ENCODE data around the gene STOML3.
A peak's percentile ranks its signal among the peaks of the same experiment; 100 is the strongest.

Gene STOML3

GRCh38 chr13:38990693-38991092, at the start of gene STOML3:
STOML3 (minus strand) TSS chr13:38990831; CDS start chr13:38990721, 110 bp downstream.
- Histone ChIP-seq H3K9me3 (ENCODE audit: control insufficient read depth, low read depth, low read length) (no peaks in the 10 kb centered on the region), H3K36me3 (ENCODE audit: control insufficient read depth, low read depth, low read length) (no peaks in the 10 kb centered on the region), H3K9ac (ENCODE audit: low read length) (no peak within 1 kb of the TSS), H3K4me1 (ENCODE audit: control insufficient read depth, low read depth, low read length) (peaks cover 9% of the 10 kb centered on the region), H3K27me3 (ENCODE audit: control insufficient read depth, insufficient read depth, low read length) (no peaks in the 10 kb centered on the region), H3K27ac (ENCODE audit: low read length) (no peak within 1 kb of the TSS), H3K4me3 (ENCODE audit: low read length) (no peak within 1 kb of the TSS)

GRCh38 chr13:39040206-39040605, 49.6 kb upstream of the STOML3 start:
- H3K27ac ChIP-seq (ENCODE audit: low read length): no peak overlapping the region
- H3K4me3 ChIP-seq (ENCODE audit: low read length): no peak overlapping the region
- H3K36me3 ChIP-seq (ENCODE audit: control insufficient read depth, low read depth, low read length): peaks cover 3% of the 10 kb centered on the region
- H3K9me3 ChIP-seq (ENCODE audit: control insufficient read depth, low read depth, low read length): no peaks in the 10 kb centered on the region
- no peaks in the 10 kb centered on the region for H3K27me3 ChIP-seq (ENCODE audit: control insufficient read depth, insufficient read depth, low read length)
- no peak overlapping the region for H3K9ac ChIP-seq (ENCODE audit: low read length)
- H3K4me1 ChIP-seq (ENCODE audit: control insufficient read depth, low read depth, low read length): peaks cover 12% of the 10 kb centered on the region

GRCh38 chr13:39039041-39039440, 48.4 kb upstream of the STOML3 start:
- H3K4me3 ChIP-seq (ENCODE audit: low read length): peak overlapping the region; percentile 100
- peaks cover 5% of the 10 kb centered on the region for H3K36me3 ChIP-seq (ENCODE audit: control insufficient read depth, low read depth, low read length)
- H3K9me3 ChIP-seq (ENCODE audit: control insufficient read depth, low read depth, low read length): no peaks in the 10 kb centered on the region
- H3K9ac ChIP-seq (ENCODE audit: low read length): peak overlapping the region; percentile 96
- peaks cover 16% of the 10 kb centered on the region for H3K4me1 ChIP-seq (ENCODE audit: control insufficient read depth, low read depth, low read length)
- no peaks in the 10 kb centered on the region for H3K27me3 ChIP-seq (ENCODE audit: control insufficient read depth, insufficient read depth, low read length)
- H3K27ac ChIP-seq (ENCODE audit: low read length): no peak overlapping the region

GRCh38 chr13:39038569-39039030, 48.0 kb upstream of the STOML3 start:
- peak overlapping the region; percentile 94 for H3K27ac ChIP-seq (ENCODE audit: low read length)
- H3K4me3 ChIP-seq (ENCODE audit: low read length): peak overlapping the region; percentile 100
- no peaks in the 10 kb centered on the region for H3K27me3 ChIP-seq (ENCODE audit: control insufficient read depth, insufficient read depth, low read length)
- no peaks in the 10 kb centered on the region for H3K9me3 ChIP-seq (ENCODE audit: control insufficient read depth, low read depth, low read length)
- peaks cover 9% of the 10 kb centered on the region for H3K36me3 ChIP-seq (ENCODE audit: control insufficient read depth, low read depth, low read length)
- peak overlapping the region; percentile 96 for H3K9ac ChIP-seq (ENCODE audit: low read length)
- H3K4me1 ChIP-seq (ENCODE audit: control insufficient read depth, low read depth, low read length): peaks cover 16% of the 10 kb centered on the region

DNA sequence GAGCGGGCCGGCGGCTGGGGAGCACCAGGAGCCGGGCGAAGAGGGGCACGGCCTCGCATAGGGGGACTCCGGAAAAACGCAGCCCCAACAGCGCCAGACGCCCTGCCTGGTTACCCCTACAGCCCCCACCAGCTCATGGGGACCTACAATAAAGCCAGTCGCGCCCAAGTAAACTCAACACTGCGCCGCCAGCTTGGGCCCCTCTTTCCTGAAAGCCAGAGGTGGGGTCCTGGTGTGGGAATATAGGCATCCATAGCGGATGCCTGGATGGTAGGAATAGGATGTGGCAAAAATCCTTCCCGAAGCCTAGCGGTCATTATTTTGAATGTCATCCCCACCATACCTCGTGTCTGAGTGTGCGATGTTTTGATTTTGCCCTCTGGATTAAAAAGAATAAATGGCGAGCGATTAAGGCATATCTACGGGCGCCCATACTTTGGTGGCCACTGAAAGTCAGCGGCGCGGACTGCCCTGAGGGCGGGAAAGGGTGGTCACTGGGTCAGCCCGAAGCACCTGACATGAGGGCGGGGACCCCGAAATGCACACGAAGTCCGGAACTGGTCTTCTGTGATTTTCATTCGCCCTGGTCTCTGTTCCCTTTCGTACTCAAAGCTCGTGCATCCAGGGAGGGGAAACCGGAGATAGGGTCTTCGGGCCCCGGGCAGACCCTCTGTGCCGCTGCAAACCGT, 47.4 kb upstream of the STOML3 start, which contains the start of the genes NHLRC3 and PROSER1:
NHLRC3 (plus strand) TSS at position 577 of the 689 bp plus-strand sequence. CDS start 184 bp downstream, outside the sequence.
PROSER1 (minus strand) TSS at position 210 of the 689 bp plus-strand sequence. CDS start 847 bp downstream, outside the sequence.
- Histone ChIP-seq H3K4me3 (ENCODE audit: low read length) (peak within 1 kb of the TSS; percentile 100), H3K36me3 (ENCODE audit: control insufficient read depth, low read depth, low read length) (peaks cover 13% of the 10 kb centered on the region), H3K9me3 (ENCODE audit: control insufficient read depth, low read depth, low read length) (no peaks in the 10 kb centered on the region), H3K4me1 (ENCODE audit: control insufficient read depth, low read depth, low read length) (peaks cover 16% of the 10 kb centered on the region), H3K27me3 (ENCODE audit: control insufficient read depth, insufficient read depth, low read length) (no peaks in the 10 kb centered on the region), H3K9ac (ENCODE audit: low read length) (peak within 1 kb of the TSS; percentile 96), H3K27ac (ENCODE audit: low read length) (peak within 1 kb of the TSS; percentile 94)

DNA sequence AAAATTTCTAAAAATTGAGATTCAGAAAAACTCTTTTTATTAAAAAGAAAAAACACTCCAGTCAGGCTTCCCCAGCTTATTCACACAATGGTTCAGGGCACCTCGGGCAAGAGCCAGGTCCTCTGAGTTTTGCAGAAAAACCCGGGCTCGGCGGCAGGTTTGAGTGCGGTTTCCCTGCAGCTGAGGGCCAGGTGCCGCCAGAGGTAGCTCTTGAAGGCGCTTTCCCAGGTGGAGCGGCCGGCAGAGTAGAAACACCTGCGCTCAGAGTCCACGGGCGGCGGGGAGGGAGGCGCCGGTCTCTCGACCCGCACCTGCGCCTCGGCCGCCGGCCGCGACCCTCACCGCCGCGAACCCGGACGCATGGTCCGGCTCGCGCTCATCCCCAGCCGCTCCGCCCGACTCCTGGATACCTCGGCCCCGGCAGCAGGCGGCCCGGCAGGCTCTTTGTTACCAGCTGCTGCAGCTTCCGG, 46.8 kb upstream of the STOML3 start:
- Histone ChIP-seq H3K27me3 (ENCODE audit: control insufficient read depth, insufficient read depth, low read length) (no peaks in the 10 kb centered on the region), H3K9me3 (ENCODE audit: control insufficient read depth, low read depth, low read length) (no peaks in the 10 kb centered on the region), H3K27ac (ENCODE audit: low read length) (peak overlapping the region; percentile 94), H3K4me3 (ENCODE audit: low read length) (peak overlapping the region; percentile 100), H3K36me3 (ENCODE audit: control insufficient read depth, low read depth, low read length) (peaks cover 13% of the 10 kb centered on the region), H3K4me1 (ENCODE audit: control insufficient read depth, low read depth, low read length) (peaks cover 16% of the 10 kb centered on the region), H3K9ac (ENCODE audit: low read length) (peak overlapping the region; percentile 96)

DNA sequence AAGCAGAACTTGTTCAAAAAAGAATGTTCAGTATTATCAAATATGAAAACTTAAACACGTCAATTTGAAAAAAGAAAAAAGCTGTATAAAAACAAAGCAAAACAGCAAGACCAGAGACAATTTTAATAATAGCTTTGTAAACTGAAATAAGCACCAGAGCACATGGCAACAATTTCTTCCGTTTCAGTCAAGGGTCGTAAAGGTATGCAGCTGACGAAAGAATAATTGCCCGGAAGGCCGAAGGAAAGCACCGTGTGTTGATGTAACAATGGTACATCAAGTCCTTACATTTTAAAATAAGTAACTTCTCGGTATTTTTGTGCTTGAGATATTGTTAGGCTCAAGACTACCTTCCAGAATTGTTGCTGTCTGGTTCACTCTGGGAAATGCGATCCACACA, 45.6 kb upstream of the STOML3 start:
- no peaks in the 10 kb centered on the region for H3K27me3 ChIP-seq (ENCODE audit: control insufficient read depth, insufficient read depth, low read length)
- peak overlapping the region; percentile 100 for H3K4me3 ChIP-seq (ENCODE audit: low read length)
- peaks cover 16% of the 10 kb centered on the region for H3K4me1 ChIP-seq (ENCODE audit: control insufficient read depth, low read depth, low read length)
- H3K27ac ChIP-seq (ENCODE audit: low read length): peak overlapping the region; percentile 94
- peak overlapping the region; percentile 96 for H3K9ac ChIP-seq (ENCODE audit: low read length)
- H3K36me3 ChIP-seq (ENCODE audit: control insufficient read depth, low read depth, low read length): peaks cover 19% of the 10 kb centered on the region
- no peaks in the 10 kb centered on the region for H3K9me3 ChIP-seq (ENCODE audit: control insufficient read depth, low read depth, low read length)

DNA sequence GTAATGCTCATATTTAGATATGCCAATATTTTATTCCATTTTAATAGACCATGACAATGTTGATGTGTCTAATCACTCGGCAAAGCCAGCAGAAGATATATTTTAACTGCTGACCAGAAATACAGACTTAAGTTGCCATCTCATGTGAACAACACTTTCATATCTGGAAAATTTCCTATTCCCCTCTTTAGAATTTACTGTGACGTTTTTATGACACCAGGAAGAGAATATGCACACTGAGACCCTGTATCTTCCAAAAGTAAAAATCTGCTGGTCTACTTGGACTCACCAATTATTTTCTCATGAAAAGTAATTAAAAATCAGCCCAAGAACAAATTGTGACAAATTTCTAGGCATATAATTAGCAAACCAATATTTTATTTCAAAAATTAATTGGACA, 45.2 kb upstream of the STOML3 start:
- Histone ChIP-seq H3K9me3 (ENCODE audit: control insufficient read depth, low read depth, low read length) (no peaks in the 10 kb centered on the region), H3K36me3 (ENCODE audit: control insufficient read depth, low read depth, low read length) (peaks cover 20% of the 10 kb centered on the region), H3K4me3 (ENCODE audit: low read length) (peak overlapping the region; percentile 100), H3K9ac (ENCODE audit: low read length) (peak overlapping the region; percentile 96), H3K27me3 (ENCODE audit: control insufficient read depth, insufficient read depth, low read length) (no peaks in the 10 kb centered on the region), H3K27ac (ENCODE audit: low read length) (peak overlapping the region; percentile 94), H3K4me1 (ENCODE audit: control insufficient read depth, low read depth, low read length) (peaks cover 16% of the 10 kb centered on the region)

DNA sequence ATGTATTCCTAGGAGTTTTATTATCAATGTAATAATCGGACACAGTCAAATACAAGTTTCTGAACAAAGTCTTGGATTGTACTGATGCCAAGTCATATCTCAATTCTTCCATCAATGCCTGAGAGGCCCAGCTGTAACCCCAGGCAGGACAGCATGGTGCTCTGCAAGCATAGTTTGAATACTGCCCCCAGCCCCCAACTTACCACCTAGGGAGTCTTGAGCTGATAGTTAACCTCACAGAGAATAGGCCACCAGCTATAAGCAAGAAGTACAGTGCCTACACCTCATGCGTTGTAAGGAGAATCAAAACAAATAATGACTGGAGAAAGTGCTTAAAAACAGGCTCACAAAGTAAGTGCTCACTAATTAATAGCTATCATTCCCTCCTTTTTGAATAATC, 44.6 kb upstream of the STOML3 start:
- no peaks in the 10 kb centered on the region for H3K27me3 ChIP-seq (ENCODE audit: control insufficient read depth, insufficient read depth, low read length)
- no peaks in the 10 kb centered on the region for H3K9me3 ChIP-seq (ENCODE audit: control insufficient read depth, low read depth, low read length)
- H3K9ac ChIP-seq (ENCODE audit: low read length): no peak overlapping the region
- peaks cover 16% of the 10 kb centered on the region for H3K4me1 ChIP-seq (ENCODE audit: control insufficient read depth, low read depth, low read length)
- peak overlapping the region; percentile 100 for H3K4me3 ChIP-seq (ENCODE audit: low read length)
- H3K36me3 ChIP-seq (ENCODE audit: control insufficient read depth, low read depth, low read length): peaks cover 17% of the 10 kb centered on the region
- H3K27ac ChIP-seq (ENCODE audit: low read length): no peak overlapping the region

GRCh38 chr13:39034085-39034484, 43.5 kb upstream of the STOML3 start:
- Histone ChIP-seq H3K9ac (ENCODE audit: low read length) (no peak overlapping the region), H3K36me3 (ENCODE audit: control insufficient read depth, low read depth, low read length) (peaks cover 27% of the 10 kb centered on the region), H3K4me1 (ENCODE audit: control insufficient read depth, low read depth, low read length) (peaks cover 12% of the 10 kb centered on the region), H3K27me3 (ENCODE audit: control insufficient read depth, insufficient read depth, low read length) (no peaks in the 10 kb centered on the region), H3K9me3 (ENCODE audit: control insufficient read depth, low read depth, low read length) (no peaks in the 10 kb centered on the region), H3K4me3 (ENCODE audit: low read length) (no peak overlapping the region), H3K27ac (ENCODE audit: low read length) (no peak overlapping the region)

DNA sequence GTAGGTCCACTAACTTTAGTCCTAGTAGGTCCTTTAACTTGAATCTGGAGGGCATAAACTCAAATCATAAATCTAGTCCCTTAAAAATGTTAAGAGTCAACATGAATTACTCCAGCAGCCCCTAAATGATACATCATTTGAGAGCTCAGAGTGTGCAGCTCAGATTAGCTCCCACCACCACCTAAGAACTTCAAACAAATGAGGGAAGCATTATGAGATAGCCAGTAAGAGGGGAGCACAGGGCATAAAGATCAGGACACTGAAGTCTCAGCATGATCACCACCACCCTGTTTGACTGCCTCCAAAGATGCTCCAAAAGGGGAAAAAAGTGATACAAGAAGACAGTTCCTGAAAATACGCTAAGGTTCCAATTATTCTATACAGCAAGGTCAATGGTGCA, 41.5 kb upstream of the STOML3 start:
- Histone ChIP-seq H3K9me3 (ENCODE audit: control insufficient read depth, low read depth, low read length) (no peaks in the 10 kb centered on the region), H3K4me3 (ENCODE audit: low read length) (no peak overlapping the region), H3K9ac (ENCODE audit: low read length) (no peak overlapping the region), H3K36me3 (ENCODE audit: control insufficient read depth, low read depth, low read length) (peaks cover 46% of the 10 kb centered on the region), H3K27ac (ENCODE audit: low read length) (no peak overlapping the region), H3K4me1 (ENCODE audit: control insufficient read depth, low read depth, low read length) (peaks cover 10% of the 10 kb centered on the region), H3K27me3 (ENCODE audit: control insufficient read depth, insufficient read depth, low read length) (no peaks in the 10 kb centered on the region)

DNA sequence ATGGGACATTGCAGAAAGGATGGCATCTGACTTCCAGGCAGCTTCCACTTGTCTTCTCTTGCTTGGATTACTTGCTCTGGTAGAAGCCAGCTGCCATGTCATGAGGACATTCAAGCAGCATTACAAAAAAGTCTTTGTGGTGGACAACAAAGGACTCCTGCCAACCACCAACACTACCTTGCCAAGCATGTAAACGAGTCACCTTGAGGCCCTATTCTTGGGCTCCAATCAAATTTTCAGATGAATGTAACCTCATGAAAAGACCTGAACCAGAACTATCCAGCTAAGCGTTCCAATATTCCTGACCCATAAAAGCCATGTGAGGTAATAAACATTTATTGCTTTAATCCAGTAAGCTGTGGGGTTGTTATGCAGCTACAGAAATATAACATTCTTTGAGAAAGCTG, 34.8 kb upstream of the STOML3 start:
- Histone ChIP-seq H3K4me3 (ENCODE audit: low read length) (peak overlapping the region; percentile 35), H3K27ac (ENCODE audit: low read length) (peak overlapping the region; percentile 24), H3K36me3 (ENCODE audit: control insufficient read depth, low read depth, low read length) (peaks cover 90% of the 10 kb centered on the region), H3K9me3 (ENCODE audit: control insufficient read depth, low read depth, low read length) (no peaks in the 10 kb centered on the region), H3K9ac (ENCODE audit: low read length) (no peak overlapping the region), H3K27me3 (ENCODE audit: control insufficient read depth, insufficient read depth, low read length) (no peaks in the 10 kb centered on the region), H3K4me1 (ENCODE audit: control insufficient read depth, low read depth, low read length) (peaks cover 36% of the 10 kb centered on the region)

All from iPS-18a (cell line).